ENCODE results near the gene NAALADL2. TPM values are rescaled to one million over a fixed set of nuclear protein-coding genes. Genes with fewer than 3 reads are reported as not detected.

The NAALADL2 gene
- total and polyA plus RNA-seq, 2 of the 13 experiments (the other 11 are each of a cell fraction or from before 2014, with no cell fraction given) = 0.08 TPM; not detected in 1

- 7% methylated on average over 2 of the region's 2 CpGs for WGBS (ENCODE audit: low lambda C conversion rate)
- Histone ChIP-seq H3K27ac (ENCODE audit: extremely low read length, insufficient read depth, low read length) (no peak overlapping the region), H3K27me3 (ENCODE audit: control insufficient read depth in 1 of 2, insufficient read depth in 2 of 2, low read length in 2 of 2) (no peaks in the 10 kb centered on the region), H3K4me3 (replicated peaks in 1 of 3; ENCODE audit: insufficient read depth in 1 of 3, low read depth in 2 of 3, low read length in 3 of 3) (no peak overlapping the region), H3K79me2 (ENCODE audit: insufficient read depth, low read length) (no peaks in the 10 kb centered on the region), H3K9me3 (ENCODE audit: low read length) (no peaks in the 10 kb centered on the region), H3K4me1 (ENCODE audit: insufficient read depth, low read length) (no peaks in the 10 kb centered on the region), H4K20me1 (ENCODE audit: insufficient read depth, low read length) (no peaks in the 10 kb centered on the region), H2AFZ (ENCODE audit: low read length) (no peak overlapping the region), H3K9ac (ENCODE audit: insufficient read depth, low read depth, low read length) (no peak overlapping the region), H3K4me2 (ENCODE audit: low read depth, low read length) (no peak overlapping the region), H3K36me3 (replicated peaks in 1 of 2; ENCODE audit: control insufficient read depth in 1 of 2, insufficient read depth in 2 of 2, low read length in 2 of 2) (no peaks in the 10 kb centered on the region)
- POLR2A ChIA-PET = no interaction called here
- in situ Hi-C loops (cut with HindIII; ENCODE audit: extremely low pct_ligation_motif_present, low pct_unique_long_range_greater_than_20kb) = no loop called here
- intact Hi-C loops (cut with micrococcal nuclease; ENCODE audit: unreplicated experiment) = no loop called here
- no peak for TF ChIP-seq ZNF770 (CRISPR knock-in tag; IDR thresholded peaks at IDR 0.05)
- TF ChIP-seq U2AF2 (IDR thresholded peaks at IDR 0.05; ENCODE audit: low read depth, low read length) = no peak
- no peak for TF ChIP-seq ZNF407 (CRISPR knock-in tag; IDR thresholded peaks at IDR 0.05; ENCODE audit: not compliant biosample characterization)
- TF ChIP-seq MTF2 (CRISPR knock-in tag; IDR thresholded peaks at IDR 0.05; ENCODE audit: borderline replicate concordance) = no peak
- no peak for TF ChIP-seq MED1 (CRISPR knock-in tag; IDR thresholded peaks at IDR 0.05)
- no peak for ATAC-seq
- CTCF ChIA-PET (ENCODE audit: low intra/inter-chr PET ratio, low total read pairs) = no interaction called here
- FAIRE-seq = no peak
- DNase-seq (ENCODE audit: low spot score) = no peak
- BruUV-seq (replicated peaks) = no TSS peak
Observed at GRCh38 chr3:175107231-175107630, 248.1 kb downstream of the NAALADL2 start.
